SIG-M5 (cell line): Measurements from ENCODE around the gene TMTC2.
A peak's percentile ranks its signal among the peaks of the same experiment; 100 is the strongest.

Source experiments
- DNase-seq: peaks from one replicate; lab custom pipeline; 2025; lab: John Stamatoyannopoulos, UW

The TMTC2 gene

GRCh38 chr12:82682326-82682725, 4.4 kb upstream of the TMTC2 start:
- no peak for DNase-seq

GRCh38 chr12:82682851-82683261, 3.9 kb upstream of the TMTC2 start:
- no peak for DNase-seq

- DNase-seq: peak; percentile 68
These were observed 927 bp upstream of the TMTC2 start for GRCh38 chr12:82685790-82686167.

GRCh38 chr12:82687021-82688011, 610 bp downstream of the TMTC2 start:
- no peak for DNase-seq

- DNase-seq: no peak
These were observed 1.4 kb downstream of the TMTC2 start for GRCh38 chr12:82688035-82688501.

- DNase-seq: no peak
These were observed 1.9 kb downstream of the TMTC2 start for GRCh38 chr12:82688596-82688995.

GRCh38 chr12:82690006-82690405, 3.3 kb downstream of the TMTC2 start:
- DNase-seq: no peak

- no peak for DNase-seq
These were observed 4.8 kb downstream of the TMTC2 start for GRCh38 chr12:82691513-82691912.

- no peak for DNase-seq
These were observed 7.6 kb downstream of the TMTC2 start for GRCh38 chr12:82694276-82694675.

GRCh38 chr12:82694970-82695369, 8.3 kb downstream of the TMTC2 start:
- no peak for DNase-seq

GRCh38 chr12:82695531-82695930, 8.8 kb downstream of the TMTC2 start:
- no peak for DNase-seq

GRCh38 chr12:82696543-82696942, 9.8 kb downstream of the TMTC2 start:
- DNase-seq: no peak

- DNase-seq: no peak
These were observed 12.2 kb downstream of the TMTC2 start for GRCh38 chr12:82698708-82699564.

- no peak for DNase-seq
These were observed 19.1 kb downstream of the TMTC2 start for GRCh38 chr12:82705774-82706173.

- no peak for DNase-seq
These were observed 21.6 kb downstream of the TMTC2 start for GRCh38 chr12:82708061-82708879.

GRCh38 chr12:82709794-82710355, 23.2 kb downstream of the TMTC2 start:
- no peak for DNase-seq

GRCh38 chr12:82710741-82711140, 24.0 kb downstream of the TMTC2 start:
- no peak for DNase-seq

- no peak for DNase-seq
These were observed 27.7 kb downstream of the TMTC2 start for GRCh38 chr12:82714427-82714826.

- no peak for DNase-seq
These were observed 35.0 kb downstream of the TMTC2 start for GRCh38 chr12:82721726-82722125.

- no peak for DNase-seq
These were observed 36.4 kb downstream of the TMTC2 start for GRCh38 chr12:82723093-82723492.

GRCh38 chr12:82723891-82724290, 37.2 kb downstream of the TMTC2 start:
- DNase-seq: no peak
